Spinal cord (tissue), 10 donors: ENCODE results near the gene SLIRP. TPM values are rescaled to one million over a fixed set of nuclear protein-coding genes. Genes with fewer than 3 reads are reported as not detected.
A peak's percentile ranks its signal among the peaks of the same experiment; 100 is the strongest.
"Not testable (repeated sequence)": the region's sequence is repeated elsewhere in the genome, so short reads cannot be mapped to it uniquely, and the experiment has no call there.

Experiments
- DNase-seq, 6 donors: peaks; one replicate each; pipeline versions ENCODE4 v3.0.0 to v3.0.0-alpha.2; 2013 to 2015; ENCODE audit warnings: low spot score in 6 of 6, low read depth in 4 of 6
- H3K27ac ChIP-seq: one replicate; pipeline ENCODE4 v1.5.1; 2013; ENCODE audit warnings: low read depth, low read length, control low read depth
- H3K27me3 ChIP-seq: one replicate; pipeline ENCODE4 v1.6.1; 2013; ENCODE audit warnings: low read length; ENCODE audit not compliant: control insufficient read depth, insufficient read depth
- H3K36me3 ChIP-seq: one replicate; pipeline ENCODE4 v1.6.1; 2013; ENCODE audit warnings: low read length; ENCODE audit not compliant: control insufficient read depth, insufficient read depth
- H3K4me1 ChIP-seq: one replicate; pipeline ENCODE4 v1.6.1; 2013; ENCODE audit warnings: low read length; ENCODE audit not compliant: control insufficient read depth, insufficient read depth
- H3K4me3 ChIP-seq: one replicate; pipeline ENCODE4 v1.5.1; 2013; ENCODE audit warnings: low read depth, low read length, control low read depth
- H3K9me3 ChIP-seq: one replicate; pipeline ENCODE4 v1.6.1; 2013; ENCODE audit warnings: low read length; ENCODE audit not compliant: control insufficient read depth, insufficient read depth
- WGBS: methylation state at CpG from one replicate; pipeline ENCODE4 v1.1.5; 2013; ENCODE audit warnings: missing lambda C conversion rate; ENCODE audit not compliant: insufficient coverage; 5-methylcytosine and 5-hydroxymethylcytosine counted together
- long read RNA-seq, 4 donors: transcript quantifications; one replicate each; lab custom pipeline, GENCODE V29; 2026
- polyA plus RNA-seq, 2 donors: library from polyadenylated mRNA; unstranded; fragments of 120-200 nt; gene quantifications; one replicate each; pipeline ENCODE4 v1.2.1, GENCODE V29; 2013; ENCODE audit not compliant: insufficient read length in 2 of 2
- total RNA-seq, 2 donors: library from RNA; depleted of rRNA in 1 of 2; stranded (reverse); fragments of 120-200 nt in 1 of 2; fragments of >200 nt in 1 of 2; gene quantifications; one replicate each; pipeline versions ENCODE4 v1.2.3 to v1.2.4, GENCODE V29; 2013 to 2014
- donor health status: healthy.

Gene SLIRP
- 100 to 1,000 TPM in 1 of 2 donors, 10 to 100 TPM in 1; 73.5 to 188 TPM for total RNA-seq
- 100 to 1,000 TPM; 119 to 120 TPM for polyA plus RNA-seq
- long read RNA-seq, donor 1, transcript SLIRP-209 (4 exons, 408 nt), result major isoform, 179 of 202 reads
- long read RNA-seq, donor 1, transcript SLIRP-201 (4 exons, 394 nt), result minor isoform, 8 of 202 reads
- long read RNA-seq, donor 1, partial matches to known transcripts, result 7 of 202 reads
- long read RNA-seq, donor 1, other reads (novel, unspliced or antisense), result 0 of 202 reads
- long read RNA-seq, donor 2, transcript SLIRP-209 (4 exons, 408 nt), result major isoform, 69 of 72 reads
- long read RNA-seq, donor 2, partial matches to known transcripts, result 0 of 72 reads
- long read RNA-seq, donor 2, other reads (novel, unspliced or antisense), result 0 of 72 reads
- long read RNA-seq, donor 3, transcript SLIRP-209 (4 exons, 408 nt), result major isoform, 74 of 77 reads
- long read RNA-seq, donor 3, partial matches to known transcripts, result 0 of 77 reads
- long read RNA-seq, donor 3, other reads (novel, unspliced or antisense), result 0 of 77 reads
- long read RNA-seq, donor 4, transcript SLIRP-201 (4 exons, 394 nt), result minor isoform, 5 of 180 reads
- long read RNA-seq, donor 4, transcript SLIRP-209 (4 exons, 408 nt), result major isoform, 158 of 180 reads
- long read RNA-seq, donor 4, partial matches to known transcripts, result 7 of 180 reads
- long read RNA-seq, donor 4, other reads (novel, unspliced or antisense), result 0 of 180 reads

- DNase-seq, result peak; percentile 87 to 98 (median 94)
- Histone ChIP-seq H3K27me3 (no peaks in the 10 kb centered on the region), H3K4me1 (peaks cover 5% of the 10 kb centered on the region), H3K36me3 (peaks cover 34% of the 10 kb centered on the region), H3K9me3 (no peaks in the 10 kb centered on the region), H3K4me3 (peak within 1 kb of the TSS; percentile 100), H3K27ac (peak within 1 kb of the TSS; percentile 47)
- 0% methylated on average over 49 of the region's 49 CpGs for WGBS
Measured at GRCh38 chr14:77707724-77708408, at the start of gene SLIRP, which contains the start of gene ALKBH1. TSS of gene SLIRP (plus strand) at chr14:77708103. CDS start at chr14:77708112, 9 bp downstream. TSS of gene ALKBH1 (minus strand) at chr14:77708023. CDS start at chr14:77708004, 19 bp downstream.

GRCh38 chr14:77659831-77660230, 48.1 kb upstream of the SLIRP start:
- Histone ChIP-seq H3K36me3 (no peaks in the 10 kb centered on the region), H3K27me3 (no peaks in the 10 kb centered on the region), H3K4me1 (peaks cover 16% of the 10 kb centered on the region), H3K9me3 (no peaks in the 10 kb centered on the region), H3K27ac (no peak overlapping the region), H3K4me3 (no peak overlapping the region)
- WGBS, result no CpG with 5 or more reads among the region's 2 CpGs
- no peak for DNase-seq

DNA sequence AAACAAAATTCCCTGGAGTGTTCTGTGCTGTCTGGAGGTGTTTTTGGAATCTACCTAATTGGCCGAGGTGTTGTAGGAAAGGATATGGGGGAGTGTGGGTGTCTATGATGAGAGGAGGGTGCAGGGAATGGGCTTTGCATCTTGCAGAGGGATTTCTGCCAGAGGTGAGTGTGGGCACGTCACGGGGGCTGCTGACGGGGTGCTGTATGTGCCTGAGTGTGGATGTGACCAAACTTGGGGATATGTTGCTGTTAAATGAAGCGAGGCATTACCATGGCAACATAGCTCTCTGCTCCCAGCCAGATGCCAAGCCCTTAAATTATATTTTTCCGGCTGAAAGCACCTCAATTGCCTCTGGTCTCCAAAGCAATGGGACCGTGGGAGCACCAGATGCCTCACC, 47.1 kb upstream of the SLIRP start:
- Histone ChIP-seq H3K36me3 (no peaks in the 10 kb centered on the region), H3K9me3 (no peaks in the 10 kb centered on the region), H3K27me3 (no peaks in the 10 kb centered on the region), H3K27ac (no peak overlapping the region), H3K4me3 (no peak overlapping the region), H3K4me1 (peaks cover 11% of the 10 kb centered on the region)
- DNase-seq, result peak in 4 of 6 donors; percentile 49 to 95 (median 70)
- WGBS, result 14% methylated on average over 4 of the region's 7 CpGs

DNA sequence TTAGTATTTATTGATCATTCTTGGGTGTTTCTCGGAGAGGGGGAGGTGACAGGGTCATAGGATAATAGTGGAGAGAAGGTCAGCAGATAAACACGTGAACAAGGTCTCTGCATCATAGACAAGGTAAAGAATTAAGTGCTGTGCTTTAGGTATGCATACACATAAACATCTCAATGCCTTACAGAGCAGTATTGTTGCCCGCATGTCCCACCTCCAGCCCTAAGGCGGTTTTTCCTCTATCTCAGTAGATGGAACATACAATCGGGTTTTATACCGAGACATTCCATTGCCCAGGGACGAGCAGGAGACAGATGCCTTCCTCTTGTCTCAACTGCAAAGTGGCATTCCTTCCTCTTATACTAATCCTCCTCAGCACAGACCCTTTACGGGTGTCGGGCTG, 46.3 kb upstream of the SLIRP start:
- not testable (repeated sequence) for H3K27ac ChIP-seq, H3K36me3 ChIP-seq, H3K9me3 ChIP-seq, H3K4me3 ChIP-seq, DNase-seq, H3K27me3 ChIP-seq
- H3K4me1 ChIP-seq, result peaks cover 11% of the 10 kb centered on the region
- WGBS, result no CpG with 5 or more reads among the region's 9 CpGs

- Histone ChIP-seq H3K27ac (no peak overlapping the region), H3K4me3 (no peak overlapping the region), H3K36me3 (no peaks in the 10 kb centered on the region), H3K27me3 (no peaks in the 10 kb centered on the region), H3K4me1 (peaks cover 11% of the 10 kb centered on the region), H3K9me3 (no peaks in the 10 kb centered on the region)
- 83% methylated on average over 3 of the region's 6 CpGs for WGBS
- DNase-seq, result no peak
Measured at GRCh38 chr14:77663293-77663692, 44.6 kb upstream of the SLIRP start.

DNA sequence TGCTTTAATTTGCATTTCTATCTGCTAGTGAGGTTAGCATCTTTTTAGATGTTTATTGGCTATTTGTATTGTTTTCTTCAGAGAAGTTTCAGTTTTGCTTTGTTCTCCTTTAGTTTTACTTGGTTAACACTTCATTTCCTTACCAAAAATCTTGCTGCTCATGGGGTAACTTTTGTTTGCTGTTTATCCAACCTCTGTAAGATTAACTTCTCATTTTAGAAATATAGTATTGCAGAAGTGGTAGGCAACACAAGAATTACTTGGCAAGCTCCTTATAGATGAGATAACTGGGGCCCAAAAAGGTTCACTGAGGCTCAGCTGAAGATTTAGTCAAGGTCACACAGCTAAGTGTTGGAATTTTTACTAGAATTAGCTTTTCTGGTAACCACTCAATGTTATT, 40.6 kb upstream of the SLIRP start:
- Histone ChIP-seq H3K4me3 (no peak overlapping the region), H3K36me3 (peaks cover 6% of the 10 kb centered on the region), H3K27me3 (no peaks in the 10 kb centered on the region), H3K9me3 (no peaks in the 10 kb centered on the region), H3K4me1 (no peaks in the 10 kb centered on the region), H3K27ac (no peak overlapping the region)
- no peak for DNase-seq

DNA sequence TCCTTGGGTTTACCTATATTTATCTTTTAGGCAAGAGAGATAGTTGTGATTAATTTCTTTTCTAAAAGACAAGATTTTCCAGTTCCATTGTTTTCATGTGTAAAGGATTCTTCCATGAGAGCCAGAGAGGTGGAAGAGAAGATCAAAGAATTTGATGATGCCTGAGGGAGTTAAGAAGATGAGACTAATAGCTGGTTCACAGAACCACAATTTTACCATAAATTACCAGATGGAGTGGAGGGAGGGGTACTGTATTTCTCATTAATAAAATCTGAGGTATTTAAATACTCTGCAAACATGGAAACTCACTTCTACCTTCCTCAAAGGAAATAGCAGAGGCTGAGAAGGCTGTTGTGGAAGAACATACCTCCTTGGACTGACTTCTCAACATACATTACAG, 34.7 kb upstream of the SLIRP start:
- peaks cover 24% of the 10 kb centered on the region for H3K36me3 ChIP-seq
- no peaks in the 10 kb centered on the region for H3K9me3 ChIP-seq
- no peak overlapping the region for H3K4me3 ChIP-seq
- H3K27me3 ChIP-seq, result no peaks in the 10 kb centered on the region
- DNase-seq, result no peak
- no peaks in the 10 kb centered on the region for H3K4me1 ChIP-seq
- H3K27ac ChIP-seq, result no peak overlapping the region

- Histone ChIP-seq H3K4me3 (no peak overlapping the region), H3K9me3 (no peaks in the 10 kb centered on the region), H3K4me1 (no peaks in the 10 kb centered on the region), H3K27me3 (no peaks in the 10 kb centered on the region), H3K36me3 (peaks cover 34% of the 10 kb centered on the region), H3K27ac (no peak overlapping the region)
- WGBS, result 100% methylated on average over 2 of the region's 8 CpGs
- no peak for DNase-seq
Measured at GRCh38 chr14:77674931-77675330, 33.0 kb upstream of the SLIRP start.

GRCh38 chr14:77681196-77682157, 26.4 kb upstream of the SLIRP start:
- no peak for DNase-seq
- Histone ChIP-seq H3K4me3 (no peak overlapping the region), H3K27me3 (no peaks in the 10 kb centered on the region), H3K9me3 (no peaks in the 10 kb centered on the region), H3K36me3 (peaks cover 15% of the 10 kb centered on the region), H3K27ac (no peak overlapping the region), H3K4me1 (no peaks in the 10 kb centered on the region)
- 53% methylated on average over 5 of the region's 7 CpGs for WGBS
